ENCODE results near the gene SGIP1. TPM values are rescaled to one million over a fixed set of nuclear protein-coding genes. Genes with fewer than 3 reads are reported as not detected.

The SGIP1 gene
- total and polyA plus RNA-seq, 2 experiments from 2014 or later = 2.4 to 6.1 TPM

DNA sequence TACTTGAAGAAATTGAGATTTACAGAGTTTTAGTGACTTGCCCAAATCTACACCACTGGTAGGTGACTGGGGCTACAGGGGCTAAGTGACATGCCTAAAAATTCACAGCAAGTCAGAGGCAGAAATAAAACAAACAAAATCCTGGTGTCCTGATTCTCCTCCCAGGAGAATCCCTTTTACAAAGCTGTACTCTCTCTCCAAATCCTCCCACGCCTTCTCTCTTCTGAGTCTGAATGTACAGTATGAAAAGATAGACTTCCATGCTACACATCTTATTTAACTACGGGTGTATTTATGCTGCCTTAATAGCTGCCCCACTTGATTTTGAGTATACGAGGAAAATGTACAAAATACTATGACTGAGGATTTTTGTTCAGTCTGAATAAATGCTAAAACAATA, 65.4 kb downstream of the SGIP1 start:
- no peak overlapping the region for H3K27ac ChIP-seq (ENCODE audit: low read depth)
- no peak overlapping the region for H3K27ac Mint-ChIP-seq

More for the DNA sequence above, 65.4 kb downstream of the SGIP1 start:
- no peaks in the 10 kb centered on the region for H3K79me2 ChIP-seq (replicated peaks; ENCODE audit: insufficient read depth)
- no peak overlapping the region for H2AFZ ChIP-seq
- no peaks in the 10 kb centered on the region for H4K20me1 ChIP-seq (replicated peaks; ENCODE audit: insufficient read depth)
- peaks cover 3% of the 10 kb centered on the region; the same call in 1 of the 2 replicates for H3K36me3 ChIP-seq (ENCODE audit: insufficient read depth)
- H3K4me3 Mint-ChIP-seq = no peak overlapping the region
- no peak overlapping the region for H3K4me2 ChIP-seq
- TF ChIP-seq CTCF (conservative IDR thresholded peaks at IDR 0.05; ENCODE audit: low read depth in 2 of 2) (no peak), ZNF114 (CRISPR knock-in tag; IDR thresholded peaks at IDR 0.05) (no peak), STAT1 (IDR thresholded peaks at IDR 0.05; ENCODE audit: unreplicated experiment) (no peak), JUNB (IDR thresholded peaks at IDR 0.05; ENCODE audit: unreplicated experiment) (no peak), ZNF331 (CRISPR knock-in tag; IDR thresholded peaks at IDR 0.05; ENCODE audit: low read depth) (no peak), ZNF462 (CRISPR knock-in tag; IDR thresholded peaks at IDR 0.05) (no peak), NANOG (IDR thresholded peaks at IDR 0.05; ENCODE audit: borderline replicate concordance) (no peak), CREB1 (CRISPR knock-in tag; IDR thresholded peaks at IDR 0.05; ENCODE audit: low read depth) (no peak), POLR2AphosphoS5 (IDR thresholded peaks at IDR 0.05; ENCODE audit: low read depth) (no peak)
- TF ChIP-seq, protein P1, sequence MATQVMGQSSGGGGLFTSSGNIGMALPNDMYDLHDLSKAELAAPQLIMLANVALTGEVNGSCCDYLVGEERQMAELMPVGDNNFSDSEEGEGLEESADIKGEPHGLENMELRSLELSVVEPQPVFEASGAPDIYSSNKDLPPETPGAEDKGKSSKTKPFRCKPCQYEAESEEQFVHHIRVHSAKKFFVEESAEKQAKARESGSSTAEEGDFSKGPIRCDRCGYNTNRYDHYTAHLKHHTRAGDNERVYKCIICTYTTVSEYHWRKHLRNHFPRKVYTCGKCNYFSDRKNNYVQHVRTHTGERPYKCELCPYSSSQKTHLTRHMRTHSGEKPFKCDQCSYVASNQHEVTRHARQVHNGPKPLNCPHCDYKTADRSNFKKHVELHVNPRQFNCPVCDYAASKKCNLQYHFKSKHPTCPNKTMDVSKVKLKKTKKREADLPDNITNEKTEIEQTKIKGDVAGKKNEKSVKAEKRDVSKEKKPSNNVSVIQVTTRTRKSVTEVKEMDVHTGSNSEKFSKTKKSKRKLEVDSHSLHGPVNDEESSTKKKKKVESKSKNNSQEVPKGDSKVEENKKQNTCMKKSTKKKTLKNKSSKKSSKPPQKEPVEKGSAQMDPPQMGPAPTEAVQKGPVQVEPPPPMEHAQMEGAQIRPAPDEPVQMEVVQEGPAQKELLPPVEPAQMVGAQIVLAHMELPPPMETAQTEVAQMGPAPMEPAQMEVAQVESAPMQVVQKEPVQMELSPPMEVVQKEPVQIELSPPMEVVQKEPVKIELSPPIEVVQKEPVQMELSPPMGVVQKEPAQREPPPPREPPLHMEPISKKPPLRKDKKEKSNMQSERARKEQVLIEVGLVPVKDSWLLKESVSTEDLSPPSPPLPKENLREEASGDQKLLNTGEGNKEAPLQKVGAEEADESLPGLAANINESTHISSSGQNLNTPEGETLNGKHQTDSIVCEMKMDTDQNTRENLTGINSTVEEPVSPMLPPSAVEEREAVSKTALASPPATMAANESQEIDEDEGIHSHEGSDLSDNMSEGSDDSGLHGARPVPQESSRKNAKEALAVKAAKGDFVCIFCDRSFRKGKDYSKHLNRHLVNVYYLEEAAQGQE (IDR thresholded peaks at IDR 0.05; ENCODE audit: unreplicated experiment) = no peak
- TF ChIP-seq, protein P2, sequence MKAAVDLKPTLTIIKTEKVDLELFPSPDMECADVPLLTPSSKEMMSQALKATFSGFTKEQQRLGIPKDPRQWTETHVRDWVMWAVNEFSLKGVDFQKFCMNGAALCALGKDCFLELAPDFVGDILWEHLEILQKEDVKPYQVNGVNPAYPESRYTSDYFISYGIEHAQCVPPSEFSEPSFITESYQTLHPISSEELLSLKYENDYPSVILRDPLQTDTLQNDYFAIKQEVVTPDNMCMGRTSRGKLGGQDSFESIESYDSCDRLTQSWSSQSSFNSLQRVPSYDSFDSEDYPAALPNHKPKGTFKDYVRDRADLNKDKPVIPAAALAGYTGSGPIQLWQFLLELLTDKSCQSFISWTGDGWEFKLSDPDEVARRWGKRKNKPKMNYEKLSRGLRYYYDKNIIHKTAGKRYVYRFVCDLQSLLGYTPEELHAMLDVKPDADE (IDR thresholded peaks at IDR 0.05) = no peak
- no peaks in the 10 kb centered on the region for H3F3A ChIP-seq (replicated peaks; ENCODE audit: low read depth)
- DNase-seq (ENCODE audit: low spot score) = no peak
- no peaks in the 10 kb centered on the region for H3K4me1 ChIP-seq (ENCODE audit: insufficient read depth)
- H3K9me3 Mint-ChIP-seq = peaks cover 16% of the 10 kb centered on the region; the same call in 2 of the 3 replicates
- peaks cover 6% of the 10 kb centered on the region; the same call in 1 of the 3 replicates for H3K36me3 Mint-ChIP-seq (ENCODE audit: low read depth)
- no peaks in the 10 kb centered on the region for H3K4me1 Mint-ChIP-seq
- no peaks in the 10 kb centered on the region for H3K27me3 ChIP-seq (ENCODE audit: insufficient read depth)
- 0 out of 2 replicates have a peak, but pooled peaks cover 4% of the 10 kb centered on the region for H3K9me2 ChIP-seq (ENCODE audit: insufficient read depth)
- no peak overlapping the region for H3K4me3 ChIP-seq
- no peaks in the 10 kb centered on the region for H3K27me3 Mint-ChIP-seq (ENCODE audit: insufficient read depth, low read depth, poor library complexity)
- ATAC-seq = no peak

All from GM23338 (cell line).